ENCODE results near the gene GJC3. TPM values are rescaled to one million over a fixed set of nuclear protein-coding genes. Genes with fewer than 3 reads are reported as not detected.

Gene GJC3
- total RNA-seq (2022; extraction: Qiagen RNA extraction), result 0.08 to 0.15 TPM (median 0.09 TPM) in 3 of 5 replicates, not detected in the others

DNA sequence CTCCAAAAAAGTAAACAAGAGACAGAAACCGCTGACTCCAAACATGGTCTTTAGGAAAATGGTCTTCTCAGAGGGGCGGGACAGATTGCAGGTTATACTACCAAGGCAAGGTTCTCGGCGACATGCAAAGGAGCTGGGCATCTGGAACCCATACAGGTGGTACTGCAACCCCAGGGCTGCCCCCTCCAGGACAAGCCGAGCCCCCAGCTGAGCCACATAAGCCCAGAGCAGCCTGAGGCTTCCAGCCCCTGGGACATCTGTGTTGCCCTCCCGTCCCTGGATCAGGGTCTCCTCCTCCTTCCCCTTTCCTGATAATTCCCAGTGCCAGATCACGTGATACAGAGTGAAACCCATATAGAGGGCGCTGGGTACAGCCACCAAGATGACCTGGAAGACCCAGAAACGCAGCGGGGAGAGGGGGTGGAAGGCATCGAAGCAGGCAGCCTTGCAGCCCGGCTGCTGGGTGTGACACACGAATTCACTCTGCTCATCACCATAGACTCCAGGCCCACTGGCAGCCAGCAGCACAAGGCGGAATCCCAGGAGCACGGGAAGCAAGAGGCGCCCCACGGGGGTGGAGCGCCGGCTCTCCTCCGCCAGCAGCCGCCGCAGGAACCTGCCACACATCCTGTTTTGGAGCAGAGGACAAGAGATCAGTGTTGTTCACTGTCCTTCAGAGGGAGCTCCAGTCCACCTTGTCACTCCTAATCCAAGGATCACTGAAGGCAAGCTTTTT, at the start of gene GJC3:
GJC3 (minus strand) TSS at position 627 of the 736 bp plus-strand sequence; CDS start at position 627, 0 bp downstream.

DNA sequence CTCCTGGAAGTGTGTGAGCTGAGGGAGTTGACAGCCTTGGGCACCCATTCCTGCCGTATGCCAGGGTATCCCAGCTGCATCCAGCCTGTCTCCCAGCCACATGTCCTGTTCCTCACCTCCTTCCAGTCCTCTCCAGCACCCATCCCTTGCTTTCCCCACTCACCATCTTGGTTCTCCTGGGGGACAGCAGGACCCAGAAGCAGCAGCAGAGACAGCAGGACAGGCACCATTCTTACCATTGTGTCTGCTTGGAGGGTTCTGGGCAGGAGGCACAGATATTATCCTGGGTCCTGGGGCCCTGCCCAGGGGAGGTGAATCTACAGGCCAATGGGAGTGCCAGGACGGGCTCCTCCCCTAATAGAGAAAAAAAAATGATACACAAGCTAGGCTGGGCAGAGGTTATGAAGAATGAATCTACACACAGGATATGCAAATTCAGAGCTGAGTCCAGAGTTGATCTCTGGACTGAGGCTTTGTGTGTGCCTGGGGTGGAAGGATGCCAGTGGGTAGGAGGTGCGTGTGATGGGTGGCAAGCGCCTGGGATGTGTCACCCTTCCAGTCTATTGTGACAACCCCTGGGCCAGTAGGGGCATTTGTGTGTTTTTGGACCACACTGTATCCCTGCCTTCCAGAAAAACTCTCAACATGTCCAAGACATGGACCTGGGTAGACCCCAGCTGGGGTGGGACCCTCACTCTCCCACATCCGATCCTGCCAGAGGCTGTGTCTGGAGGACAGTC, 46.5 kb upstream of the GJC3 start, which contains the start of gene AZGP1:
AZGP1 (minus strand) TSS at position 250 of the 740 bp plus-strand sequence; CDS start at position 239, 11 bp downstream.

GRCh38 chr7:99918959-99919813, 10.2 kb downstream of the GJC3 start, which contains the start of gene TRIM4:
TRIM4 (minus strand) TSS chr7:99919530; CDS start chr7:99919401, 129 bp downstream.

DNA sequence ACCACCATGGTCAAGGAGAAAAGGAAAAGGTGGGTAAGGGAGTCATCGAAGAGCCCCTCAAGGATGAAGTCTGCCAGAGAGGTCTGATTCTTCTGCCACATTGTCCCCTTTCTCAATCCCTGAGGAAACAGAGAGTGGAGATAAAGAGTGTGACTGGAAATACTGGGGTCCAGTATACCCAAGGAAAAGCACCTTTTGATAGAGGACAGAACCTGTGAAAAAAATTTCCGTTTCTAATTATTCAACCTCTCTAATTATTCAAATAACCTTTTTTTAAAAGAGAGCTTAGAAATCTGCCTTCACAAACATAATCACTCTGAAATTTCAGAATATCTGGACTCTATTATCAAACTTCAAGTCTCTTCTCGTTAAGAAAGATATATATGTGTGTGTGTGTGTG, 52.5 kb downstream of the GJC3 start, which contains the start of gene OR2AE1:
OR2AE1 (minus strand) TSS at position 101 of the 400 bp plus-strand sequence; CDS start at position 101, 0 bp downstream.

Other genes starting within 250 kb of the GJC3 start
- gene CYP3A5, start 249.6 kb downstream of the GJC3 start, total RNA-seq (2022; extraction: Qiagen RNA extraction), result 1.3 to 1.8 TPM (median 1.4 TPM) in 5 replicates
- not detected in 5 replicates for gene CYP3A7, start 194.4 kb downstream of the GJC3 start, total RNA-seq (2022; extraction: Qiagen RNA extraction)
- gene CYP3A4, start 145.4 kb downstream of the GJC3 start, total RNA-seq (2022; extraction: Qiagen RNA extraction), result 0.05 to 0.14 TPM (median 0.08 TPM) in 4 of 5 replicates, not detected in the other
- gene CYP3A43, start 101.6 kb downstream of the GJC3 start, total RNA-seq (2022; extraction: Qiagen RNA extraction), result not detected in 5 replicates
- gene OR2AE1, start 52.6 kb downstream of the GJC3 start, total RNA-seq (2022; extraction: Qiagen RNA extraction), result not detected in 5 replicates
- 24.5 to 26.8 TPM (median 25.8 TPM) in 5 replicates for gene TRIM4, start 10.1 kb downstream of the GJC3 start, total RNA-seq (2022; extraction: Qiagen RNA extraction)
- 0.21 to 0.22 TPM in 2 of 5 replicates, not detected in the others for gene AZGP1, start 46.4 kb upstream of the GJC3 start, total RNA-seq (2022; extraction: Qiagen RNA extraction)
- gene ZKSCAN1, start 86.0 kb upstream of the GJC3 start, total RNA-seq (2022; extraction: Qiagen RNA extraction), result 7.5 to 12.8 TPM (median 10.7 TPM) in 5 replicates
- gene ZSCAN21, start 120.2 kb upstream of the GJC3 start, total RNA-seq (2022; extraction: Qiagen RNA extraction), result 10.5 to 11.7 TPM (median 11.0 TPM) in 5 replicates
- gene ZNF3, start 152.1 kb upstream of the GJC3 start, total RNA-seq (2022; extraction: Qiagen RNA extraction), result 18.4 to 21.8 TPM (median 20.4 TPM) in 5 replicates
- gene COPS6, start 159.3 kb upstream of the GJC3 start, total RNA-seq (2022; extraction: Qiagen RNA extraction), result 155 to 191 TPM (median 173 TPM) in 5 replicates
- 214 to 235 TPM (median 230 TPM) in 5 replicates for gene MCM7, start 171.8 kb upstream of the GJC3 start, total RNA-seq (2022; extraction: Qiagen RNA extraction)
- gene AP4M1, start 172.0 kb upstream of the GJC3 start, total RNA-seq (2022; extraction: Qiagen RNA extraction), result 12.2 to 13.3 TPM (median 12.9 TPM) in 5 replicates
- gene TAF6, start 189.7 kb upstream of the GJC3 start, total RNA-seq (2022; extraction: Qiagen RNA extraction), result 54.7 to 70.6 TPM (median 67.5 TPM) in 5 replicates
- gene CNPY4, start 190.0 kb upstream of the GJC3 start, total RNA-seq (2022; extraction: Qiagen RNA extraction), result 8.1 to 10.4 TPM (median 9.5 TPM) in 5 replicates
- 1.8 to 2.7 TPM (median 2.5 TPM) in 5 replicates for gene MBLAC1, start 197.3 kb upstream of the GJC3 start, total RNA-seq (2022; extraction: Qiagen RNA extraction)
- gene LAMTOR4, start 219.3 kb upstream of the GJC3 start, total RNA-seq (2022; extraction: Qiagen RNA extraction), result 122 to 148 TPM (median 137 TPM) in 5 replicates
- gene TRAPPC14, start 229.1 kb upstream of the GJC3 start, total RNA-seq (2022; extraction: Qiagen RNA extraction), result 7.3 to 14.2 TPM (median 12.1 TPM) in 5 replicates
- gene GAL3ST4, start 239.0 kb upstream of the GJC3 start, total RNA-seq (2022; extraction: Qiagen RNA extraction), result 0.04 to 0.09 TPM (median 0.05 TPM) in 4 of 5 replicates, not detected in the other
- gene GPC2, start 247.8 kb upstream of the GJC3 start, total RNA-seq (2022; extraction: Qiagen RNA extraction), result 0.39 to 0.75 TPM (median 0.69 TPM) in 5 replicates
- gene STAG3, start 248.3 kb upstream of the GJC3 start, total RNA-seq (2022; extraction: Qiagen RNA extraction), result 0.16 to 0.35 TPM (median 0.24 TPM) in 4 of 5 replicates, not detected in the other